ENCODE data around the gene PAK2.

GRCh38 chr3:196867507-196868296 lies 128.0 kb downstream of the PAK2 start, which contains the start of gene SENP5:
- TF ChIP-seq CTCF (IDR thresholded peaks at IDR 0.05) (no peak), POLR2A (IDR thresholded peaks at IDR 0.05) (peak; percentile 35)
